Thyroid gland (tissue), 4 donors: ENCODE data around the gene ANKRD55.

ENCODE experiments used
- CTCF ChIP-seq, 6 experiments: fragments of 200-600 bp in 3 of 6; fragments of 450-650 bp in 3 of 6; sonication (generic) in 3 of 6; IDR thresholded peaks; one replicate each; pipeline ENCODE4 v1.5.1; 2016 to 2019; ENCODE audit warnings: antibody characterized with exemption in 6 of 6, mild to moderate bottlenecking in 2 of 6, inconsistent platforms in 1 of 6, moderate library complexity in 1 of 6
- POLR2A ChIP-seq, 2 donors: fragments of 450-650 bp; IDR thresholded peaks; one replicate each; pipeline ENCODE4 v1.6.1; 2017; ENCODE audit warnings: antibody characterized with exemption in 2 of 2, mild to moderate bottlenecking in 2 of 2, moderate library complexity in 1 of 2

GRCh38 chr5:56168066-56168478, 65.1 kb downstream of the ANKRD55 start:
- no peak for TF ChIP-seq CTCF (IDR thresholded peaks at IDR 0.05)
- TF ChIP-seq POLR2A (IDR thresholded peaks at IDR 0.05): no peak
